SK-N-SH treated with all-trans-retinoic acid at 6 μM for 48 hours (cell line): Measurements from ENCODE around the gene MYH15.

Source experiments
- ARNTL ChIP-seq: fragments of 450-650 bp; formaldehyde crosslinking; IDR thresholded peaks from 2 replicates; pipeline ENCODE4 v1.5.0; 2020; ENCODE audit warnings: low read depth, mild to moderate bottlenecking, moderate library complexity, borderline replicate concordance
- GLIS3 ChIP-seq: fragments of 250-450 bp; sonication (Bioruptor Pico); IDR thresholded peaks from 2 replicates; pipeline ENCODE4 v1.5.0; 2020; ENCODE audit warnings: mild to moderate bottlenecking, moderate library complexity
- ZC3H10 ChIP-seq: fragments of 250-450 bp; sonication (Bioruptor Pico); IDR thresholded peaks from 2 replicates; pipeline ENCODE4 v1.5.1; 2021; ENCODE audit warnings: mild to moderate bottlenecking, moderate library complexity
- ZNF70 ChIP-seq: fragments of 450-650 bp; formaldehyde crosslinking; IDR thresholded peaks from 2 replicates; pipeline ENCODE4 v1.5.0; 2020; ENCODE audit warnings: mild to moderate bottlenecking, moderate library complexity
- TF ChIP-seq, protein P1 (sequence below): fragments of 250-450 bp; sonication (Bioruptor Pico); IDR thresholded peaks from 2 replicates; pipeline ENCODE4 v1.8.0; 2020; ENCODE audit warnings: mild to moderate bottlenecking, moderate library complexity, borderline replicate concordance

DNA sequence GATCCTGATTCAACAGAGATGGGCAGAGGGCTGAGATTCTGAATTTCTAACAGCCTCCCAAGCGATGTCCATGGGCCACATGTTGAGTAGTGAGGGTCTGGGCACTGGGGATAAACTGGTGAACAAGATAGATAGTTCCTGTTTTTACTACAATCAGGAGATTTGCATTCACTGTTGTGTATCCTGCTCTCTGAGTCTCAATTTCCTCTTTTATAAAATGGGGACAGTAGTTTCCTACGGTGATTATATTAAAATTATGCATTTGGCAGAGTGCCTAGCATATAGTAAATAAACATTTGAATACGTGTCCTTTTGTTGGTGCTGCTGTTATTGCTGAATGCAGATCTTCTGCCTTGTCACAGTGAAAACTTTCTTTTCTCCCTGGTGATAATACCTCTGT lies 102.5 kb downstream of the MYH15 start:
- TF ChIP-seq GLIS3 (CRISPR knock-in tag) (no peak), ZC3H10 (CRISPR knock-in tag) (no peak), ARNTL (CRISPR knock-in tag) (no peak), ZNF70 (CRISPR knock-in tag) (no peak)
- TF ChIP-seq, protein P1, sequence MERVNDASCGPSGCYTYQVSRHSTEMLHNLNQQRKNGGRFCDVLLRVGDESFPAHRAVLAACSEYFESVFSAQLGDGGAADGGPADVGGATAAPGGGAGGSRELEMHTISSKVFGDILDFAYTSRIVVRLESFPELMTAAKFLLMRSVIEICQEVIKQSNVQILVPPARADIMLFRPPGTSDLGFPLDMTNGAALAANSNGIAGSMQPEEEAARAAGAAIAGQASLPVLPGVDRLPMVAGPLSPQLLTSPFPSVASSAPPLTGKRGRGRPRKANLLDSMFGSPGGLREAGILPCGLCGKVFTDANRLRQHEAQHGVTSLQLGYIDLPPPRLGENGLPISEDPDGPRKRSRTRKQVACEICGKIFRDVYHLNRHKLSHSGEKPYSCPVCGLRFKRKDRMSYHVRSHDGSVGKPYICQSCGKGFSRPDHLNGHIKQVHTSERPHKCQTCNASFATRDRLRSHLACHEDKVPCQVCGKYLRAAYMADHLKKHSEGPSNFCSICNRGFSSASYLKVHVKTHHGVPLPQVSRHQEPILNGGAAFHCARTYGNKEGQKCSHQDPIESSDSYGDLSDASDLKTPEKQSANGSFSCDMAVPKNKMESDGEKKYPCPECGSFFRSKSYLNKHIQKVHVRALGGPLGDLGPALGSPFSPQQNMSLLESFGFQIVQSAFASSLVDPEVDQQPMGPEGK: no peak
